GM19324 (cell line): ENCODE measurements around the gene TLE7.

ENCODE experiments used
- ATAC-seq: cut with Tn5 transposase; IDR thresholded peaks from one replicate; pipeline ENCODE4 v1.9.1; 2021; ENCODE audit warnings: mild to moderate bottlenecking, moderate library complexity; ENCODE audit not compliant: unreplicated experiment, low FRiP score

TLE7 gene

DNA sequence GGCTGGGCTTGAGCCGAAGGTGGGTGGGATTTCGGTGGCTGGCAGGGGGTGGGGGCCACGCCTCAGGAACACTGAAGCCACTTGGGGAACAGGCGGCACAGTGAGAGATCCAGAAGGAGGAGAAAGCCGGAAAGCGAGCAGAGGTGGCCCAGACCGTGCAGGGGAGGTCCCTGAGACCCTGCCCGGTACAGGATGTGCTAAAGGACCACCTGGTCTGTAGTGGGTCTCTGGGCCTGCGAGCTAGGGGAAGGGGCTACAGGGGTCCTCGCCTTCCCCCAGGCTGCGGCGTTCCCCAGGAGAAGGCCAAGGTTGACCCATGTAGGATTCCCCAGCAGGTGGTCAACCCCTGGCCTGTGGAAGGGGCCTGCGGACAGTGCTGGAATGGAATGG, at the start of gene TLE7:
TLE7 (minus strand) TSS at position 4 of the 390 bp plus-strand sequence. CDS start 8,730 bp downstream, outside the sequence.
- ATAC-seq: no peak

DNA sequence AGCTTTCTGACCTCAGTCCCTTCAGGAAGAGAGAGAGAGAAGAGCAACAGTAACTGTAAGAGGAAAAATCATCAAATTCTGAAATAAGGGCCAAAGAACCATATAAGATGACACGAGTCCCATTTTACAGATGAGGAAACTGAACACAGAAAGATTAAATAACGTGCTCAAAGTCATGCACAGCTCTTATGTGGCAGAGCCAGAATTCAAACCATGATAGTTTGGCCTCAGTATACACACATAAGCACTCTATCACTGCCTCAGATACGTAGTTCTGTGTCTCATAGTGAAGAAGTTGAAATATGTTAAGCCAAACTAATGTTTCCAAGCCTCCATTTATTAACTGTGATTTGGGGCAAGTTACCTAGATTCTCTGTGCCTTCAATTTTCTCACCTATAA, 49.2 kb upstream of the TLE7 start:
- no peak for ATAC-seq

DNA sequence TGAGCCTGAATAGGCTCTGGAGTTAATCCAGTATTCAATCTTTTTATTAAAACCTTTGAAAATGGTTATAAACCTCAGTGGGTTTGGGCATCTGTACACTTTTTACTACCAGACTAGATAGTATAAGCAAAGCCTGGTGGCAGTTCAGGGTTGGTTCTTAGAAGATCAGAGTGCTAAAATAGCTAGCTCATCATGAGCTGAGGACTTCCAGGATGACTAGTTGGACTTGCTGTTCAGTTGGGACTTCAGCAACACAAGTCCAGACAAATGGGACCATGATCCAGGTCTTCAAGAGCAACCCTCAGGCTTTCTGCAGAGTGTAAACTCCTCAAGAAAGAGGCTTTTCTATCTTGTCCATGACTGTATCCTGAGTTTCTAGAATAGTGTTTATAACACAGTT, 48.5 kb upstream of the TLE7 start:
- ATAC-seq: no peak

DNA sequence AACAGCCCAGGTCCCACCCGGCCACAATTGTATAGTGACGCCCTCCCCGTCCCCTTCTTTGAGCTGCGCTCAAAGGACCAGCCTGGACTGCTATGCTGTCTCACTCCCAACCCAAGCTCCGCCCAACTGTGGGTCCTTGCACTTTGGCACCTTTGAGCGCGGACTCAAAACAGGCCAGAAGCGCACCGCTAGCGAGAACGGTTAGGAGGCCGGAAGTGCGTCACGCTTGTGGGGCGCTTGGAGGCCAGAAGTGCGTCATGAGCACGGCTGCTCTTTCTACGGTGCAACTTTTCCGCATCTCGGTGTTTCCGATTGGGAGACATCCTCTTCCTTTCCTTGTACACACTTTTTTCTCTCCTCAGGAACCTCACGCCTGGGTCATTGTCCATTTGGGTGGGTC, 47.3 kb upstream of the TLE7 start, which contains the start of gene ZNF19:
ZNF19 (minus strand) TSS at position 203 of the 400 bp plus-strand sequence. CDS start 7,210 bp downstream, outside the sequence.
- no peak for ATAC-seq

DNA sequence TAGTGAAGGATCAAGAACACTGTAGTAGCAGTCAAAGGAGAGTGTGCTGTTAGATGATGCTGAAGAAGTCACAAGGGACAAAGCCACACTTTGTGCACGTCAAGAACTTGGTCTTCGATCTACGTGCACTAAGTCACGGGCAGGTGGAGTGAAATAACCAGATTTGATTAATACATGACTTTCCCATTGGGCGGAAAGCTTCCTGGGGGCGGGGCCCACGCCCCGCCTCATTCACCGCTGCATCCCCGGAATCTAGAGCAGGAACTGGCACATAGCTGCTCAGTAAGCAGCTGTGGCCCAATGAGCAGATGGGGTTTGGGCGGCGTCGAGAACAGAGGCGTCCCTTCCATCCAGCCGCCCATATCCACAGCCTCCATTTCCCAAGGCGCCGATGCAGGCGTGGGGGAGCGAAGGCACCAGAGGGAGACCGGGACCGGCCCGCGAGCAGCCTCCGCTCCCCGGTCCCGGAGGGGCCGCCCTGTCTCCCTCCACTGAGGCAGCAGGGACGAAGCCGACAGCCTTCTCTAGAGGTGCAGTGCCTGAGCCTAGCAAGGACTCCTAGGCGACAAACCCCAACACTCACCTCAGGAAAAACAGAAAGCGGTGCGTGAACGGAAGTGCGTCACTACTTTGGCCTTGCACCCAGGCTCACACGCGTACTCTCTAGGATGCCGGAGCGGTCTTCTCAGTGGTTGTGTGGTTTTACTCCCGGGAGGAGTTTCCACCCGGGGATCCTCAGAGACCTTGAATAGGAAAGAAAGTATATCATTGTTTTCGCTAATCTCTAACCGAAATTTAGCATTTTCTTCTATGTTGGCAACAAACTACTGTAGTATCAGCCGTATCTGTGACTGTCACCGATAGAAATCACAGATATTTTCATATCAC, 42.4 kb upstream of the TLE7 start:
- peak; percentile 86 for ATAC-seq

DNA sequence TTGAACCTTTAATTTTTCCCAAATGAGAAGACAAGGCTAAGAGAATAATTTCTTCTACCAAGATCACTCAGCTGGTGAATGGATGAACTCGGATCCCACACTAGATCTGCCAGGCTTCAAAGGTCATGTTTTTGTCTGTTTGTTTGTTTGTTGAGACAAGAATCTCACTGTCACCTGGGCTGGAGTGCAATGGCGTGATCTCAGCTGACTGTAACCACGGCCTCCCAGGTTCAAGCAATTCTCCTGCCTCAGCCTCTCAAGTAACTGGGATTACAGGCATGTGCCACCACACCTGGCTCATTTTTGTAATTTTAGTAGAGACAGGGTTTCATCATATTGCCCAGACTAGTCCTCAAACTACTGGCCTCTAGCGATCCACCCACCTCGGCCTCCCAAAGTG, 40.7 kb upstream of the TLE7 start:
- ATAC-seq: no peak

DNA sequence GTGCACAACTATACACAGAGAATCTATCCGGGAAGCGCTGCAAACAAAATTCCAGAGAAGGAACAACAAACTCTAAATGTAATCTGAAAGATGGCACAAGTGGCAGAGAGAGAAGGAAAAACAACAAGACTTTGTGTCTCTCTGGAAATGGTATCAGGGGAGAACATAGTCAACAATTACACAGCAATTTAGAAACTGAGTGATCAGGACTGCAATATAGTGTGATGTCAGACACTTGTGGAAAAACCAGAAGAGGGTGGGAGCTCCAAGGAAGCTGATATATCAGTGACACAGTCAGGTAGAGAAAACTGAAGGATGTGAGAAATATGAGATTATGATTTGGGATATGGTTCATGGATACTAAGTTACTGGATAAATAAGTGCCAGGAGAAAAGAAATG, 39.1 kb upstream of the TLE7 start:
- no peak for ATAC-seq

DNA sequence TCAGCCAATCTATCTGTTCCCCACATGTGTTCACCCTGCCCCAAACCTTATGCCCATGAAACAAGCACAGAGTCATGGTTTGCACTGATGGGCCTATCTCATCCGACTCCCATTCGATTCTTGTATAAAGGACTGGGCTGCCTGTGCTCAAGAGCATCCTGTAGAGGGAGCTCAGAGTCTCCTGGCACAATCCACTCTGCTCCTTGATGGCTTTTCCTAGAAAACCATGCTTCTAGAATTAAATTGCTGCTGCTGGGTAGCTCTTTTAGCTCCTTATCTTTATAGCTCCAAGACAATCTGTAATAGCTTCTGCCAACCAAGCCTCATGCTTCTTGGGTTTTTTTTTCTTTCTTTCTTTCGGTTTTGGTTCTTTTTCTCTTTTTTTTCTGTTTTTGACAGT, 37.6 kb upstream of the TLE7 start:
- no peak for ATAC-seq

DNA sequence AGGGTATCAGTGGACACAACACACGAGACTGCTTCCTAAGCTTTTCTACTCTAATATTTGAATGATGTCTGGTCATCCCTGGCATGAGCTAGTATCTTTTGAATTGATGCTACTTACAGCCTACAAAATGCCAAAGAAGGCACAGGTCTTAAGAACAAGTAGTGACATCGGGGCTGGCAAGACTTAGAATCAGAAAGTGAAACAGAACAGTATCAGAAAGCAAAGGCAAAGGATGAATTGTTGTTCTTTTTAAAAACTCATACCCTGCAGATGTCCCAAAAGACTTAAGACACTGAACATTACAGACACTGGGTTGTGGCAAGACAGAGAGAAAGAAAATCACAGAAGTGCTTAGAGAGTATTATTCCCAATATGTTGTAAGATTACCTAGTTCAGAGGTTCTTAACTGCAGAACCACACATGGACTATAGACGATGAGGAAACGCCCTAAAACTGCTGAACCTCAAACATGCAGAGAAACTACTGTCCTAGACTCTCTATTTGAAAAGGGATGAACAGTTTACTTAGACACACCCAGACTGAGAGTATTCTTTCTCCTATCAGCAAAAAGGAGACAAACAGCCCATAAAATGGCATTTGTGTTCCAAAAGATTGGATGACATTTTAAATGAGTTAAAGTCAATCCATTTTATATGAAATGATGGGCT, 34.7 kb upstream of the TLE7 start:
- no peak for ATAC-seq

DNA sequence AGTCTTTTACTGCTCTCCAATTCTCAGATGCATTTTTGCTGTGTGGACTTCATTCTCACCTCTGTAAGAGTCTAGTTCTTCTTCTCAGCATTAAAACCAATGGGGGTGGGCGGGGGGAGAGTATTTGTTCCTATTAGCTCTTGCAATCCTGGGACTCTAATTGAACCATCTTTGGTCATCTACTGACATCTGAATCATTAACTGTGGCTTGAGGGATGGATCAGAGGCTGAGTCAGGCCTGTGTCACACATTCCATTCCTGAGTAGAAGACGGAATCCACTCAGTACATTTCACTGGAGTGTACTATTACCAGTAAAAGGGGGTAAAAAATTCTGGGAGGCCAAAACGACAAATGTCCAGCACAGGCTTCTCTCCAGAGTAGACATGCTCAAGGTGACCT, 33.0 kb upstream of the TLE7 start:
- no peak for ATAC-seq

DNA sequence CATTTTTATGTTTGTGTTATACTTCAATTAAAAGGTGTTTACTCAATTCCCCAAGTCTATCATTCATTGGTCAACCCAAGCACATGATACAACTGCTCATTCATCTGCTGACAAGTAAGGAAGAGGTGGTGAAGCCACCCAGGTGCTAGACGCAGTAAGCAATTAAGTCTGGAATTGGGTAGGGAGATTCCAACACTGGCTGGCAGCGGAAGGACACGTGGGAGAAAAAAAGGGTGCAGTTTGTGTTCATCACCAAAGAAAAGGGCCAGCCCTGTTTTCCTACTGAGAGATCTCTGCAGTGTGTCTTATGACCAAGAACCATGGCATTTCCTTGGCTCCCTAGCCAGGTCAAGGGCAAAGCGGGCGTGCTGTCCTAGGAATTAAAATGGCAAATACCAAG, 32.0 kb upstream of the TLE7 start:
- no peak for ATAC-seq

DNA sequence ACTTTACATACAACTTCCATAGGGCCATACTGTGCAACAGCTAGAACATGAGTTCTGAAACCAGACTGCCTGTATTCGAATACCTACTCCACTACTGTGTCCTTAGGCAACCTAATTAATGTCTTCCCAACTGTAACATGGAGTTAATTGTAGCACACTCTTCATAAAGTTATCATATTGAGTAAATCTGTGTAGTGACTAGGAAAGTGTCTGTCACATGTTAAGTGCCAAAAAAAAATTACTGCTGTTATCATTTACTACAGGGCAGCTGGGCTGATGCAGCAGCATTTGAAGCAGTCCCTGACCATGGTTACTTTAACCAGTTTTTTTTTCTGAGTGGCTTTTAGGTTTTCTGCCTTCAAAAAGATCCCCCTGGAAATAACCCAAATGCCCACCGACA, 31.1 kb upstream of the TLE7 start:
- ATAC-seq: no peak

DNA sequence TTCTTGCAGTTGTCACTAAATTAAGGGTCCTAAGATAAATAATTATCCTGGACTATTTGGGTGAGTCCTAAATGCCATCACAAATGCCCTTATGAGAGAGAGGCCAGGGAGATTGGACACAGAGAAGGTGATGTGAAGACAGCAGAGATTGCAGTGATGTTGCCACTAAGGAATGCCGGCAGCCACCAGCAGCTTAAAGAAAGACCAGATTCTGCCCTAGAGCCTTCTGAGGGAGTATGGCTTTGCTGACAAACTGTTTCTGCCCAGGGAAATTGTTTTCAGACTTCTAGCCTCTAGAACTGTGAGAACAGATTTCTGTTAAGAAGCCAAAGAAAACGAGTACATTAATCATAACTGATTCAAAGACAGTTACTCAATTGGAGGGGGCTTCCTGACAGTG, 30.2 kb upstream of the TLE7 start:
- ATAC-seq: no peak

DNA sequence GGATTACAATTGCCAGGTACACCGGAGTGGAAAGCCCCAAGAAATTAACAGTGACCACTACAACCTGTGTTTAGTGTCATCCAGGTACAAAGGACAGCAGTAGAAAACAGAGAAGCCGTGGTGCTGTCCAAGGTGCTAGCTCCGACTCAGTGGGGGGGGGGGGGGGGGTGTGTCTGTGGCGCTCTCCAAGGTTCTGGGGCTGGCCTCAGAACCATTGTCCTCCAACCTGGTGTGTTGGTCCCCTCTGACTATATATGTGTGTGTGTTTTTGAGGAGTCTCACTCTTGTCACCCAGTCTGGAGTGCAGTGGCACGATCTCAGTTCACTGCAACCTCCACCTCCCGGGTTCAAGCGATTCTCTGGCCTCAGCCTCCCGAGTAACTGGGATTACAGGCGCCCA, 26.0 kb upstream of the TLE7 start:
- no peak for ATAC-seq

DNA sequence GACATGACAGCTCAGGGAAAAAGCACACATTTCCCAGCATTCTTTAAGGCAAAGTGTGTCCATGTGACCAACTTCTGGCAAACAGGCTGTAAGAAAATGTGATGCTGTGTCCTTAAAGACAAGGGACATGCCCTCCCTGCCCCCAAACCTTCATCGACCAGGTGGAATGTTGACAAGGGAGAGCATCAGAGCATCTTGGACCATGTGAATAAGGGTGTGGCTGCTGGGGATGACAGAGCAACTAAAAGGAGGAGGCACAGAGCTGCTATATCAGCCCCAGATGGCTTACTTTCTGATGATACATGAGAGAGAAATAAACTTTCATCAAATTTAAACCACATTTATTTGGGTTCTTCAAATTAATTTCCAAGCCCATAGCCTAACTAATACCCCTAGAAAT, 22.4 kb upstream of the TLE7 start:
- no peak for ATAC-seq

DNA sequence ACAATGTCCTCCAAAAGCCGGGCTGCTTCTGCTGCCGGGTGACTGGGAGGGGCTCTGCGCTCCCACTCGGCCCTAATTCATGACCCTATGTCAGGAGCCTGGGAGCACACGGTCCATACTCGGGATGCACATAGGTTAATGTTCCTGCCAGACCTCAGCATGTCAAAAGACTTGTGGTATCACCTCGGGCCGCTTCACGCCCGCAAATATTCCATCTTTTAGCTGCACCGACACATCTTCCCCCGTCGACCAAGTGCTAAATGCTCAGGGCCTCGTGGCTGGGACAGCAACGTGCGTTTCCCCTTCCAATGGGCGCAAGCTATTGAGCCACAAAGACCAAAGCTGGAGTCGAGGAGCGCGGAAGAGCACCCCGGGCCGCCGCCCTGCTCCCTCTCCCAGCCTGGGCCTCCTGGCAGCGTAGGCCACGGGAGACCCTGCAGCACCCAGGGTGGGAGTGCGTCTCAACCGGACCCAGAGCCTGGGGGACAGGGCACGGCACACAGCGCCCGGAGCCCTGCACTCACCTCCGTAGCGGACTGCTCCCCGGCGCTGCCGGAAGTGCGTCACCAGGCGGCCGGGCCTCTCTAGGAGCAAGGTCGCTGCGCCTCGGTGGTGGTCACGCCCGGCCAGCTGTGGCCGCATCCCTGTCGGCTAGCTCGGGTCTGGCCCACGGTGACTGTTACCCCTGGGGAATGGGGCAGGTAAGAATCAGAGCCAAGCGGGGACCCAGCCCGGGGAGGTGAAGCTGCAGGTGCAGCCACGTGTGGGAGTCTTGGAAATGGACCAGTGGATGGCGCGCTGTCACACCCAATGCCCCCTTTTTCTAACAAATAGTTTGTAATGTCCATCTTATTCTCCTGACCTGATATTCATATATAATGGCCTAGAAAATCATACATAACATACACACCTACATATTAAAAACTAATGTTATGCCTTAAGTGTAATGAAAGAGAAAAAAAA, 20.1 kb upstream of the TLE7 start, which contains the start of gene ZNF23:
ZNF23 (minus strand) TSS at position 562 of the 963 bp plus-strand sequence. CDS start 5,451 bp downstream, outside the sequence.
- ATAC-seq: peak; percentile 96

DNA sequence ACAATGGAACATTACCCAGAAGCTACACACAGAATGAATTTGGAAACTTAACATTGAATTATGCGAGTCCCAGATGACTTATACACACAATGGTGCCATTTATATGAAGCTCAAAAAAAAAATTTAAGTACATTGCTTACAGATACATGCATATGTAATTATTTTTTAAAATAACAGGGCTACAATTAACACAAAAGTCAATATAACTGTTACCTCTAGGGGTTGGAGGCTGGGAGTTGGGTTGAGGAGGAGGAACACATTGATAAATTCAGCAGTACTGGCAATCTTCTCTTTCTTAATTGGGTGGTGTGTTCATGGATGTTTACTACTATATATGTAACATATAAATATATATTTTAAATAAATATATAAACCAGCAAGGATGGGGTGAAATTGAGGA, 19.1 kb upstream of the TLE7 start:
- no peak for ATAC-seq

DNA sequence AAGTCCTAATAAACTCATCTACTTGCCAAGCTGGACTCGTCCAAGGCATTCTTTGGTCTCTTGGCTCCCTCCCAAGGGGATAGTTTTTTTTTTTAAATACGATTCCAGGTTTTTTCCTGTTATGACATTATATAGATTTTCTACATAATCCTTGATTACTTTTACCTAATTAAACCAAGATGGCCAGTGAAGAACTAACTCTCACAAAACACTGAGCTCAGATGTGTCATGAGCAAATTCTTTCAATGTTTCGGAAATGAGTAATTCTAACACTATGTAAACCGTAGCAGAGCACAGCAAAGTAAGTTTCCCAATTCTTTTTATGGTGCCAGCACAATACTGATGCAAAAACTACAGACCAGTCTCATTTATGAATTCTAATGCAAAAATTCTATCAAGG, 18.4 kb upstream of the TLE7 start:
- ATAC-seq: no peak

DNA sequence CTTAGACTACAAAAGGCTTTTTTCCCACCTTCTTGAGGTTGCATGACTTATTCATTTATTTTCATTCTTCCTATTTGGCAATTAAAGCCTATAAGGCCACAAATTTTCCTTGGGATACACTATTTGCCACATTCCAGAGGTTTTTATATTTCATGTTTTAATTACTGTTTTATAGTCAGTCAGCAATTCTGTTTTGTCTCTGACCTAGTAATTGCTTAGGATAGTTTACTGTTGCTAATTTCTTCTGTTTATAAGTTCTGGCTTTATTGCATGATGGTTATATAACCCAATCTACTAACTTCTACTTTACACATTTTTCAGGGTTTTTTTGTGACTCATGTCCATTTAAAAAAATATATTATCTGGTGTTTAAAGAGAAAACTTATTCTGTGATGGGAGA, 17.7 kb upstream of the TLE7 start:
- no peak for ATAC-seq

DNA sequence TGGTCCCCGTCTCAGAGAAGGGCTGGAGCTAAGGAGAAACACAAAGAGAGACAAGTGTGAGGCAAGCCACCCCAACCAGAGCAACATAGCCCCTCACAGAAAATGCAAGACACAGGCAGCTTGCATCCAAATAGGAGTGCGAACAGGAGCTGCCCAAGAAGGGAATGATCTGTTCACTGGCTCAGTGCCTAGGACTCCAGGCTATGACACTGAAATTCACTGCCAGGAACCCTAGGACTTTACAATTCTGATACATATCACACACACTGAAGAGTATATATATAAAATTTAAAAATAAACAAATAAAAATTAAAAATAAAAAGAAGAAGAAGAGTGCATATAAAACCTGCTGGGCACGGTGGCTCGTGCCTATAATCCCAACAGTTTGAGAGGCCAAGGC, 14.9 kb upstream of the TLE7 start:
- ATAC-seq: no peak

DNA sequence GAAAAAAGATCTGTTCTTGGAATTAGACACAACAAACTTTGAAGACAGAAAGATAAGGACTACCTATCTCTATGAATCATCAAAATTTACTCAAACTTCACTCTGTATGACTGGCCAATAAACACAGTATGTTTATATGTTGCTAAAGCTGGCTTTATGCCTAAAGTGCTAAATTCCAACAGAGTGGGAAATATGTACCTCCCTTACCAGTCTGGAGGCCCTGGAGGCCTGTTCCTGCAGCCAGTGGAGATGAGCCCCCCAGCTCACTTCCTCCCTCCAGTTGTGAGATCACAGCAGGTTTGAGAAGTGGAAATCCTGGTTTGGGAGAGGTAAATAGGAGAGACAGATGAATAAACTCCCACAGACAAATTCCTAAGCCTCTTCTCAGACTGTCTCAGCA, 11.2 kb upstream of the TLE7 start:
- no peak for ATAC-seq
